Stimulated activated CD4-positive, alpha-beta T cell treated with anti-CD3 and anti-CD28 coated beads, Interleukin-4, amount 100 ng/mL, for 4 hours (primary cell): ENCODE measurements around the gene LYRM4.

Experiments used
- DNase-seq, 2 experiments: peaks; one replicate each; pipeline ENCODE4 v3.0.0-alpha.2; 2020

The LYRM4 gene

GRCh38 chr6:5260661-5261544 is at the start of gene LYRM4, which contains the start of gene FARS2:
Gene LYRM4, minus strand, starts transcription at chr6:5260950. Its CDS starts 217 bp downstream, at chr6:5260733.
Gene FARS2, plus strand, starts transcription at chr6:5261513.
- peak; percentile 87 to 91 for DNase-seq

- DNase-seq, result no peak
Observed at GRCh38 chr6:5308066-5308465, 47.3 kb upstream of the LYRM4 start.

- no peak for DNase-seq
Observed at GRCh38 chr6:5307058-5307457, 46.3 kb upstream of the LYRM4 start.

- no peak for DNase-seq
Observed at GRCh38 chr6:5305968-5306626, 45.3 kb upstream of the LYRM4 start.

GRCh38 chr6:5303682-5304081 is 42.9 kb upstream of the LYRM4 start:
- no peak for DNase-seq

GRCh38 chr6:5302995-5303622 is 42.4 kb upstream of the LYRM4 start:
- DNase-seq, result peak; percentile 39 to 42

GRCh38 chr6:5302220-5302946 is 41.6 kb upstream of the LYRM4 start:
- DNase-seq, result no peak

GRCh38 chr6:5300206-5300764 is 39.5 kb upstream of the LYRM4 start:
- no peak for DNase-seq

GRCh38 chr6:5295623-5296022 is 34.9 kb upstream of the LYRM4 start:
- no peak for DNase-seq

- DNase-seq, result no peak
Observed at GRCh38 chr6:5294392-5295211, 33.9 kb upstream of the LYRM4 start.

GRCh38 chr6:5293692-5294091 is 32.9 kb upstream of the LYRM4 start:
- DNase-seq, result no peak

- no peak for DNase-seq
Observed at GRCh38 chr6:5292154-5292553, 31.4 kb upstream of the LYRM4 start.

GRCh38 chr6:5290500-5290899 is 29.8 kb upstream of the LYRM4 start:
- DNase-seq, result no peak

- DNase-seq, result no peak
Observed at GRCh38 chr6:5290097-5290496, 29.3 kb upstream of the LYRM4 start.

GRCh38 chr6:5287966-5288297 is 27.2 kb upstream of the LYRM4 start:
- no peak for DNase-seq

GRCh38 chr6:5287205-5287965 is 26.6 kb upstream of the LYRM4 start:
- DNase-seq, result no peak

GRCh38 chr6:5286780-5287179 is 26.0 kb upstream of the LYRM4 start:
- DNase-seq, result no peak

GRCh38 chr6:5285526-5285925 is 24.8 kb upstream of the LYRM4 start:
- DNase-seq, result no peak

- no peak for DNase-seq
Observed at GRCh38 chr6:5285081-5285480, 24.3 kb upstream of the LYRM4 start.

GRCh38 chr6:5282191-5282623 is 21.5 kb upstream of the LYRM4 start:
- DNase-seq, result no peak

- DNase-seq, result no peak
Observed at GRCh38 chr6:5280920-5281319, 20.2 kb upstream of the LYRM4 start.
